GM21381 (cell line): ENCODE results near the gene THG1L.
A peak's percentile ranks its signal among the peaks of the same experiment; 100 is the strongest.
"Not testable (repeated sequence)": the region's sequence is repeated elsewhere in the genome, so short reads cannot be mapped to it uniquely, and the experiment has no call there.

ENCODE experiments used
- ATAC-seq: cut with Tn5 transposase; IDR thresholded peaks from one replicate; pipeline ENCODE4 v1.9.1; 2021; ENCODE audit warnings: mild to moderate bottlenecking, moderate library complexity; ENCODE audit not compliant: unreplicated experiment

The THG1L gene

DNA sequence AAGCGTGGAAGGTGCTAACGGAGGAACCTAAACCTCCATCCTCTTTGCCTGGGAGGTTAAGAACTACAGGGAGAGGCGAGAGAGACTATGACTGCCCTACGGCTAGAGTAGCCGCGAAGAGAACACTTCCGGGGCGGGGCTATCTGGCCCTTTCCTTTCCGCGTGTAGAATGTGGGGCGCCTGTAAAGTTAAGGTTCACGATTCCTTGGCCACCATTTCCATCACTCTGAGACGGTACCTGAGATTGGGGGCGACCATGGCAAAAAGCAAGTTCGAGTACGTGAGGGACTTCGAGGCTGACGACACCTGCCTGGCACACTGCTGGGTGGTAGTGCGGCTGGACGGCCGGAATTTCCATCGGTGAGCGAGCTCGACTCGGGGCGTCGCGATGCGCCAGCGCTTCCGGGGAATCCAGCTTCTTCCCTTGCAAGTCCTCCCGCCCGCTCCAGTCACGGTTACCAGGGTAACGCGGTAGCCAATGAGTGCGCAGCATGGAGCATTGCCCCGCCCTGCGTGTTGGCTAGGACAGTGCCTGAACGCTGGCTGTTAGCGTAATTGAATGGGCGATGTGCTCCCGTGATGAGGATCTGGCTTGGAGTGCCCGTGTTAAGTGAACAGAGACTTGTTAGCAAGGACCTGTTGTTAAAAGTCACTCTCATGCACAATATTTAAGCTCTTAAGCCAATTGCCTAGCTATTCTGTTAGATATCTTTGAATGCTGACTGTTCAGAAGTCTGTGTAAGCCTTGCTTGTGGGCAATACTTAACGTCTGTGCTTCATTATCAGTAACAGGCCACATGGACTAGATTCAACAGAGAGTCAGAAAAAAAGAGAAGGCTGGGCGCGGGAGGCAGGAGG lies at the start of gene THG1L:
TSS of gene THG1L (plus strand) at position 149 of the 858 bp plus-strand sequence. CDS start at position 170, 21 bp downstream.
- ATAC-seq, result peak; percentile 93

DNA sequence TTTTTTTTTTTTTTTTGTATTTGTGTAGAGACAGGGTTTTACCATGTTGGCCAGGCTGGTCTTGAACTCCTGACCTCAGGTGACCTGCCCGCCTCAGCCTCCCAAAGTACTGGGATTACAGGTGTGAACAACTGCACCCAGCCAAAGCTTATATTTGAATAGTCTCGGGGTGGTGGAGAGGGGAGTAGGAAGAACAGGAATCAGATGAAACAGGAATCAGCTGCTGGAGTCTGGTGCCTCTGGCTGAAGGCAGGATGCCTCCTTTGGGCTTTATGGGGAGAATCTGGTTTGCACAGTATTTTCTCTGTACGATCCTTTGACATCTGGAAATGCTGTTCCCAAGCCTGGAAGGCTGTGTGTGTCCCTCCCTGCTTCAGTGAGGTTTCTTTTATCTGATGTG lies 49.0 kb upstream of the THG1L start:
- no peak for ATAC-seq

DNA sequence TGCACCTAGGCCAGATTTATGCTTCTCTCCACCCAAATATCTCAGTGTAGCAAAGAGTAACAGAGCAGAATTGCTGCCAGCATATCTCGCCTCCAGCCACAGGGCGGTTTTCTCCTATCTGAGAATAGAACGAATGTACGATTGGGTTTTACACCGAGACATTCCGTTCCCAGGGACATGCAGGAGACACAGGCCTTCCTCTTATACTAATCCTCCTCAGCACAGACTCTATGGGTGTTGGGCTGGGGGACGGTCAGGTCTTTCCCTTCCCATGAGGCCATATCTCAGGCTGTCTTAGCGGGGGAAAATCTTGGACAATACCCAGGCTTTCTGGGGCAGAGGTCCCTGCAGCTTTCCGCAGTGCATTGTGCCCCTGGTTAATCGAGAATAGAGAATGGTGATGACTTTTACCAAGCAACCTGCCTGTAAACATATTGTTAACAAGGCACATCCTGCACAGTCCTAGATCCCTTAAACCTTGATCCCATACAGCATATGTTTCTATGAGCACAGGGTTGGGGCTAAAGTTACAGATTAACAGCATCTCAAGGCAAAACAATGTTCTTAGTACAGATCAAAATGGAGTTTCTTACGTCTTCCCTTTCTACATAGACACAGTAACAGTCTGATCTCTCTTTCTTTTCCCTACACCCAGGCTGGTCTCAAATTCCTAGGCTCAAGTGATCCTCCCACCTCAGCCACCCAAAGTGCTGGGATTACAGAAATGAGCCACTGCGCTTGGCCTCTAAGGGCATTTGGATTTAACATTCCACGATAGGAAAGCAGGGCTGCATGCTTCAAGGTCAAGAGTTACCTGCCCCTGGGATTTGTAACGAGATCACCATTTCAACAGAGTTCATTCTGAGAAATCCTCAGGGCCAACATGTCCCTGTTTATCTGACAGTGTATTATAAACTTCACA lies 44.7 kb upstream of the THG1L start:
- ATAC-seq, result not testable (repeated sequence)

DNA sequence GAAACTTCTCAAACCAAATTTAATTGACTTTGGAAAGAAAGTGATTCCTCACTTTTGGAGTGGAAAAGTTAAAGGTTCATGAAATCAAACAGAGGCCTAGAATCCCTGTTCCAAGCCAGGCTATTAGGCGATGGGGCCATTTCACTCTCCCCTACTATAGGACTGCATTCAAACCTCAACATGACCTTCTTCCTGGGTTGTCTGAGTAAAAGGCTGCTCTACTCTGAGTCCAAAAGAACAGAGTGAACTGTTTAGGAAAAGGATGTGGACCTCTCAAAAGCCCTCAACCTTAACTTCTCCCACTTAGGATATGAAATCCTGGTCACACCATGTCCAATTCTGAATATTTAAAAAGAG lies 44.0 kb upstream of the THG1L start:
- ATAC-seq, result no peak

DNA sequence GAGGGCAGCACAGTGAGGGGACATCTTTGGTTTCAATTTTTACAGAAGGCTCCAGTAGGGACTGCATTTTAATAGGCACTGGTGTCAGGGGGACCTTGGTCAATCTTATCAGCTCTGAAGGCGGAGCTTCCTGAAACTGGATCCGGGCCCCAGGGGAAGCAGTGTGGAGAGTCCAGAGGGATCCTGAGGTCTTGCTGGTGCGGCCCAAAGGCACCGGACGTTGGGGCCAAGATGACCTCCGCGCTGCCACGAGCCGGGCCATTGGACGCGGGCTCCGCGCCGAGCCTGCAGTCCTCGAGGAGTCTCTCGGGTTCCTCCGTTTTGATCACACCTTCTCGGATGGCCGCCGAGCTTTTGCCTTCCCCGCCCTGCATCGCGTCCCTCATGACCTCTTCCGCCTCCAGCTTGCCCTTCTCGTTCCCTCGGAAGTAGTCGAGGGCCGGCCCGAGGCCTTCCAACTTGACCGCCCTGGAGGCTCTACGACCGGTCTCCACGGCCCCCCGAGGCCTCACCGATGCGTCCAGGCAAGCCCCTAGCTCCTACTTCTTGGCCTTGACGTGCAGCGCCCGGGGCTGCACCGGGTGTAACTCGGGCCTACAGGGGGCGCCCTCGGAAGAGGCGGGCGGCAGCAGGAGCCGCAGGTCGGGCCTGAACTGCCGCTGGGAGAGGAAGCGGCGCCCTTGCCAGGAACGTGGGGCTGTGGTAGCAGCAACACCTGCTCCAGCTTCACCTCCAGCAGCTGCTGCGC lies 41.1 kb upstream of the THG1L start:
- ATAC-seq, result no peak

DNA sequence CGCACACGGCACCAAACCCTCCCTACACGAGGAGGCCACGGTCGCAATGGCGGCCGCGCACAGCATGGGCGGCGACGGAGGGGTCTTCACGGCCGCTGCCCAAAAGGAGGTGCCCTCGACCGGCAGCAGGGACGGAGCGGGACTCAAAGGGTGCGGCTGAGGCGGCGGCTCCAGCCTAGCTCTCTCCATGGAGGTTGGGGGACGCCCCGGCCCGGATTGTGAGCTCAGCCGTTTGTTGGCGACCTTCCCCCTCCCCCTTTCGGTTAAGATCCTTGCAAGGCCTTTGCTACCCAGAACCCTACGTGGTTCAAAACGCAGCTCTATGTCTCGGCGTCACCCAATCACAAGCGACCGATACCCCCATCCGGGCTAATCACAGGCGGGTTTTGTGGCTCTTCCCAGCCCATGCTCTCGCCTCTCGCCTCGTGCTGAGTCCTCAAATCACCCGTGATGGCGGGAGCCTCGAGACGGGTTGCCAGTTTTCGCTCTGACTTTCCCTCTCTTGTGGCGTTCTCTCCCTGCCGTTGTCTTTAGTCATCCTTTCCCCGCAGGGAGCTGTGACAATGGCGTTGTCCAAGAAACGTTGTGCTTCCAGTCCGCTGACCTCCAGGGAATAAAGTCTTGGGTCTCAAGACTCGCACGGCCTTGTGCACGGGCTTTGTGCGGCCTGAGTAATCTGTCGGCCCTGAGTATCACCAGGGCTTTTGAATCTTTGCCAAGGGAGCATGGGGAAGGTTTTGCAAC lies 40.4 kb upstream of the THG1L start:
- no peak for ATAC-seq

DNA sequence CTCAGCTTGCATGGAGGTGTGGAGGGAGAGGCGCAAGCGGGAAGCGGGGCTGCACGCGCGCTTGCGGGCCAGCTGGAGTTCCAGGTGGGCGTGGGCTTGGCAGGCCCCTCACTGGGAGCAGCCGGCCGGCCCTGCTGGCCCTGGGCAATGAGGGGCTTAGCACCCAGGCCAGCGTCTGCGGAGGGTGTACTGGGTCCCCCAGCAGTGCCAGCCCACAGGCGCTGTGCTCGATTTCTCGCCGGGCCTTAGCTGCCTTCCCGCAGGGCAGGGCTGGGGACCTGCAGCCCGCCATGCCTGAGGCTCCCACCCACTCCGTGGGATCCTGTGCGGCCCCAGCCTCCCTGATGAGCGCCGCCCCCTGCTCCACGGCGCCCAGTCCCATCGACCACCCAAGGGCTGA lies 37.4 kb upstream of the THG1L start:
- ATAC-seq, result not testable (repeated sequence)

DNA sequence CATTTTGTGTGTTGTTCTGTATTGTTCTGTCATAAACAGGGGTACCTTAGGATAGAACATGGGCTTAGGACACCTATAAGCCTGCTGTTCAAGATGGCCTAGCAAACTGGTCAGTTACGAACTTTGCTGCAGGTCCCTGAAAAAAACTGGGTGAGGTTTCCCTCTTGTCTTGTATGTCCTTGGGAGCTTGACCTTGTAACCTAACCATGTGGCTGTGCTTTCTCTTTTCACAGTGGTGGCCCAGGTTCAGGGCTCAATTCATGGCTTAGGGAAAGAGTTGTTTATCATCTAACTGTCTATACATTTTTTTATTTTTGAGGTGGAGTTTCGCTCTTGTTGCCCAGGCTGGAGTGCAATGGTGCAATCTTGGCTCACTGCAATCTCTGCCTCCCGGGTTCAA lies 35.1 kb upstream of the THG1L start:
- ATAC-seq, result not testable (repeated sequence)

DNA sequence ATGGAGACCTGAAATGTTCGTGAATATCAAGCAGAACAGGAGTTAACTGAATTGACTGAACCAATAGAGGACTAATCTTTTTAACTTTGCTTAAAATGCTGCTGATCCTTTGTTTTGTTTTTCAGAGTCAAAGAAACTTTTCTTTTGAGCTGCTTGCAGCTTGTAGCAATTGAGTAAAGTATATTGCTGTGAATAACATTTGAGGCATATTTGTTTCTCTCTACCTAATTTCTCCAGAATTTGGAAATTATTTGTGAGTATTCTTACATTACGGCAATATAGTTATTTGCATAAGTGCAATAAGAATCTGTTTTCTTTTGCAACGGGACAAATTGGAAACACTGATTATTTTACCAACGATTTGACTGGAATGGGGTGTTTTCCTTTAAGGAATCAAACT lies 32.5 kb upstream of the THG1L start:
- not testable (repeated sequence) for ATAC-seq

DNA sequence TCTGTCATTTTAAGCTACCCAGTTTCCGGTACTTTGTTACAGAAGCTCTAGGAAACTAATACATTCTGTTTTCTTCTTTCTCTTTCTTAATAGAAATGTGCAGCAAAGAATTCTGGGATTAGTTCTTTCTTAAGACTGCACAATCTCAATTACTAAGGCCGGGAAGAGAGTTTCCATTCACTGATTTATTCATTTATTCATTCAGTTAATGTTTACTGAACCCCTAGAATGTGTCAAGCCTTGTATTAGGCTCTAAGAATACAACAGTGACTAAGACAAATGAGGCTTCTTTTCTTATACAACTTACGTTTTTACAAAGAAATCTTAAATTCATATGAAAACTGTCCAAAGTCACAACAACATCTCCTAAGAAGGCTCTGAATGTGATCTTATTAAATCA lies 27.5 kb upstream of the THG1L start:
- no peak for ATAC-seq

DNA sequence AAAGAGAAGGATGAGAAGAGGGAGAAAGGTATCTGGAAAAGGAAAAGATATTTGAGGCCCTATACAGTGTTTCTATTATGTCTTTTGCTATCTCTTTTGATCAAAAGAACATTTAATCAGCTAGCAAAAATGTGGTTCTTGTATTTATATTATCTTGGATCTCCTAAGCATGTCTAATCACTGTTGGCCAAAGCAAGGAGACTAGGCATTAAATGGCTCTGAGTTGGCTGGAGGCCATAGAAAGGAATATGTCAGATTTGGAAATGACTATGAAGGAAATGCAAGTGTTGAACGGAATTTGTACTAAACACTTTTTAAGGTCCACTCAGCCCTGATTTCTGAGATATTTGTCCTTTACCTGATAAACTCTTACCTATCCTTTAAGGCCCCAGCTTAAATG lies 22.4 kb upstream of the THG1L start:
- no peak for ATAC-seq

DNA sequence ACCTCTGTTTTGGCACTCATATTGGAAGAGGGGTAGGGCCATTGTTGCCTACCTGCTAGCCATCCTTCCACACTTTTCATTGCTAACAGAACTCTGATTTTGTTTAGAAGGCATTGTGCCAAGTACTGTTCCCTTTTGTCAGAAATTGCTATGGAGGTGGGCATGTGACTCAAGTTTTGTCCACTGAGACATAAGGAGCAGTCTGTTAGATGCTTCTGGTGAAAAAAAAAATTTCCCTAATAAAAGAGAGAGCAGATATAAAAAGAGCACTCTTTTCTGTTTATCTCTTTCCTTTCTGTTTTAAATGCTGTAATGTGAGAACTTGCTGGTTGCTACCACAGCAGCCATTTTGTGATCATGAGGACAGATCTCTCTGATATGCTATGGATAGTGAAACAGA lies 21.9 kb upstream of the THG1L start:
- ATAC-seq, result no peak

DNA sequence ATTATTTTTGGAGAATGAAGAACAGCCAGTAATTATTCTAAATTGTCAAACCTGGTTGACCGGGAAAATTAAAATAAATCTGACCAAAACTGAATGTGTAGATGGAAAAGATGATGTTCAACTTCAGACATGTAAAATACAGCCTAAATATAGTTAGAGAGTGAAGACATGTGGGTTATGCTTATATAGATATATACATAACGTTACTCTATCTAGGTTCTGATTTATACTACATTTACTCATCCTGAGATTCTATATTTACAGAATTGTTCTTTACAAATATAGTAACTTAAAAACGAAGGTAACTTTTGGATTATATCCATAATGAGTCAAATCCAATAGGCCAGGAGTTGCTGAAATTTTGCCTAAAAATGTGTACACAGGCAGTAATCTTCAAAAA lies 20.8 kb upstream of the THG1L start:
- no peak for ATAC-seq

DNA sequence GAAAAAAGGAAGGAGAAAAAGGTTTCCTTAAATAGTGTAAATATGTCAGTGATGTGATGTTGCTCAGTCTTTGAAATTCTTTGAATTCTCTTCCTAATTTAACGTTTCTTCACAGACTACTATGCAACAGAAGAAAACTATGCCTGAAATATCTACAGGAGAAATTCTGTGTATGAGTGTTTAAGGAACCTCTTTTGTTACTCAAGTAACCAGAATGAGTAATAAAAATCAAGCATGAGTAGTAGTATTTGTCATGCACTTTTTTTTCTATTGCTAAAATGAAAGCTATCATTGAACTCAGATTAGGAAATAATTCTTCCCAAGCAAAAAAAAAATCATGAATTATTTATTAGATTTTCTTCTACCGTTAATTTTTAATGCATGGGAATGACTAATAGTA lies 20.3 kb upstream of the THG1L start:
- no peak for ATAC-seq

DNA sequence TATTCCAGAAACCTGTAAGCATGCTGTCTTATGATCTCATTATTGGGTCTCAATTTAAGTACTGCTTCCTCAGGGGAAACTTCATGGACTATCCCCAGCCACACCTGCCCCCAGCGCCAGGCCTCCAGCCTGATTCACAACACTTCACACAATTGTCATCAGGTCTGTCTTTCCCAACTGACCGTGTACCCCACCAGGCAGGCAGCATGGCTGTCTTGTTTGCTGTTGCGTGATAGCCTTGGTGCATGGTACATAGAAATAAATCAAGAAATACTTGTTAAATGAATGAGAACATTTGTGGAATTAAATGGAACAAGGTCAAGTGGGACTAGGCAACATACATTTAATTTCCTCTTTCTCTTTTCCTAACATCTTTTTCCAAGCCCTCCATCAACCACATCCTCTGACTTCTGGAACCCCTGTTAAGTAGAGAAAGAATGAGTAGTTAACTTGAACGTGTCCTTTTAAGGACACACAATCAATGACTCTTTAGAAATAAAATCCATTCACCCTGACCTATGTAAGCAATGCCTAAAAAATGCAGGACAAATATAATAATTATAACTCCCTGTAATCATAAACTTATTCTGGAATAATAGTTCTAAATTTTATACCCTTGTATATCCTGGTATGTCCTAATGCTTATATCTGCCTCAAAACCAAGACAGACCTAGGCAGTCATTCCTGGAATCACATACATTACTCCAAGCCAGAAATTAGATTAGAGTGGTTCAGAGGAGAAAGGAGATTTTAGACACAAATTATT lies 17.2 kb upstream of the THG1L start:
- no peak for ATAC-seq

DNA sequence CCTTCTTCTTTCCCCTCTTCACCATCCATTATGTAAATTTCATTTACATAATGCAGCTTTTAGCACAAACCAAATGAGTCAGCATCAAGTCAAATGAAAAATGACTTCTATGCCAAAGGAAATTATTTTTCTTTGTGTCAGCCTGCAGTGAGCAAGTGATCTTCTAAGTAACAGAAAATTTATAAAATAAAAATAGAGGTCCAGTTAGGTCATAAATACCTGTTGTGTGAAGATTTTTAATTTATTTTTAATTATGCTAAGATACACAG lies 16.7 kb upstream of the THG1L start:
- no peak for ATAC-seq

DNA sequence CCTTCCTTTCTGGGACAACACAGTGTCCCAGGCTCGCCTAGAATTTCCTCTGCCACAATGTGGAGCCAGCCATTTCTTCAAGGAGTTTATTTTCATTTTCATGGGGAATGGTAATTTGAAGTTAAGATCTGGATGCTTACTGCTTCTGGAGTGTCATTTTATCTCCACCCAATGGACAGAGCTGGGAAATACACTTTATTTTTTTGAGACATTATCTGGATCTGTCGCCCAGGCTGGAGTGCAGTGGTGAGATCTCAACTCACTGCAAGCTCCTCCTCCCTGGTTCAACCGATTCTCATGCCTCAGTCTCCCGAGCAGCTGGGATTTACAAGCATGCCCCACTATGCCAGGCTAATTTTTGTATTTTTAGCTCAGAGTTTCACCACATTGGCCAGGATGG lies 12.7 kb upstream of the THG1L start:
- no peak for ATAC-seq

DNA sequence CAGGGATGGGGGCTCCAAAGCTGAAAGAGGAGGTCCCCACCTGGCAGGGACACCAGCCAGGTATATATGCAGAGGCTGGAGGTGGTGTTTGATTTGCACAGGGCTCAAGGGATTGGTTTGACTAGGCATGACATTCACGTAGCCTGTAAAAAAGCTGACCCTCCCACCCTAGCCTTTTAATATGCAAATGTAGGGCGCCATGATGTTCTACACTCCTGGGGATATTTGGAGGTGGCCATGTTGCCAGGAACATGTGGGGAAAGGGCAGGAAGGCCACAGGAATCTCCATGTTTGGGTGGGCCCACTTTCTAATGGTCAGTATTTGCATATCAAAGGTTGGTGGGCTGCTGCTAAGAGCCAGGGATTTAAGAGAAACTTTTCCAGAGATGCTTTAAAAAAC lies 12.0 kb upstream of the THG1L start:
- no peak for ATAC-seq

DNA sequence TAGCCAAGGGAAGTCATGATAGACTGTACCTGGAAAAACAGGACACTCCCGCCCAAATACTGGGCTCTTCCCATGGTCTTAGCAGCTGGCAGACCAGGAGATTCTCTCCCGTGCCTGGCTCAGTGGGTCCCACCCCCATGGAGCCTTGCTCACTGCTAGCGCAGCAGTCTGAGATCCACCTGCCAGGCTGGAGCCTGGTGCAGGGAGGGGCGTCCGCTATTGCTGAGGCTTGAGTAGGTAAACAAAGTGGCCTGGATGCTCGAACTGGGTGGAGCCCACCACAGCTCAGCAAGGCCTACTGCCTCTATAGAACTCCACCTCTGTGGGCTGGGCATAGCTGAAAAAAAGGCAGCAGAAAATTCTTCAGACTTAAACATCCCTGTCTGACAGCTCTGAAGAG lies 10.1 kb upstream of the THG1L start:
- no peak for ATAC-seq

DNA sequence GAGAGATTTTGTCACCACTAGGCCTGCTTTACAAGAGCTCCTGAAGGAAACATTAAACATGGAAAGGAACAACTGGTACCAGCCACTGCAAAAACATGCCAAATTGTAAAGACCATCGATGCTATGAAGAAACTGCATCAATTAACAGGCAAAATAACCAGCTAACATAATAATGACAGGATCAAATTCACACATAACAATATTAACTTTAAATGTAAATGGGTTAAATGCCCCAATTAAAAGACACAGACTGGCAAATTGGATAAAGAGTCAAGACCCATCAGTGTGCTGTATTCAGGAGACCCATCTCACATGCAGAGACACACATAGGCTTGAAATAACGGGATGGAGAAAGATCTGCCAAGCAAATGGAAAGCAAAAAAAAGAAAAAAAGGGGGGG lies 8.3 kb upstream of the THG1L start:
- ATAC-seq, result not testable (repeated sequence)
